ENCODE measurements around the gene PITPNM3.

The PITPNM3 gene

GRCh38 chr17:6476076-6476809, 80.1 kb downstream of the PITPNM3 start:
- DNase-seq, result no peak

- DNase-seq, result no peak
Observed at GRCh38 chr17:6475411-6475810, 80.9 kb downstream of the PITPNM3 start.

GRCh38 chr17:6474906-6475305, 81.4 kb downstream of the PITPNM3 start:
- DNase-seq, result no peak

GRCh38 chr17:6474376-6474775, 82.0 kb downstream of the PITPNM3 start:
- no peak for DNase-seq

GRCh38 chr17:6473128-6473767, 83.1 kb downstream of the PITPNM3 start:
- DNase-seq, result peak; percentile 31

GRCh38 chr17:6472517-6472916, 83.8 kb downstream of the PITPNM3 start:
- no peak for DNase-seq

- no peak for DNase-seq
Observed at GRCh38 chr17:6471531-6472465, 84.6 kb downstream of the PITPNM3 start.

- DNase-seq, result no peak
Observed at GRCh38 chr17:6470751-6471521, 85.4 kb downstream of the PITPNM3 start.

- no peak for DNase-seq
Observed at GRCh38 chr17:6470146-6470718, 86.1 kb downstream of the PITPNM3 start.

- DNase-seq, result no peak
Observed at GRCh38 chr17:6468051-6468790, 88.1 kb downstream of the PITPNM3 start.

- DNase-seq, result no peak
Observed at GRCh38 chr17:6467567-6467966, 88.8 kb downstream of the PITPNM3 start.

GRCh38 chr17:6465206-6466003, 91.0 kb downstream of the PITPNM3 start:
- DNase-seq, result no peak

- no peak for DNase-seq
Observed at GRCh38 chr17:6464446-6465041, 91.8 kb downstream of the PITPNM3 start.

GRCh38 chr17:6463616-6464445, 92.5 kb downstream of the PITPNM3 start:
- DNase-seq, result no peak

- no peak for DNase-seq
Observed at GRCh38 chr17:6462692-6463091, 93.7 kb downstream of the PITPNM3 start.

- no peak for DNase-seq
Observed at GRCh38 chr17:6461792-6462524, 94.4 kb downstream of the PITPNM3 start.

- no peak for DNase-seq
Observed at GRCh38 chr17:6461246-6461645, 95.1 kb downstream of the PITPNM3 start.

GRCh38 chr17:6460531-6461161, 95.7 kb downstream of the PITPNM3 start:
- DNase-seq, result no peak
